AG08396 (cell line): ENCODE results near the gene APC2.
A peak's percentile ranks its signal among the peaks of the same experiment; 100 is the strongest.
"Not testable (repeated sequence)": the region's sequence is repeated elsewhere in the genome, so short reads cannot be mapped to it uniquely, and the experiment has no call there.

Experiments used
- DNase-seq: peaks from one replicate; pipeline ENCODE4 v3.0.0; 2012; ENCODE audit warnings: low spot score, mixed read lengths

The APC2 gene

GRCh38 chr19:1495799-1496713, 46.1 kb downstream of the APC2 start:
- DNase-seq, result no peak

GRCh38 chr19:1496714-1497577, 47.0 kb downstream of the APC2 start:
- DNase-seq, result no peak

- DNase-seq, result no peak
Measured at GRCh38 chr19:1497578-1498235, 47.8 kb downstream of the APC2 start.

- DNase-seq, result not testable (repeated sequence)
Measured at GRCh38 chr19:1499231-1499630, 49.3 kb downstream of the APC2 start.

- no peak for DNase-seq
Measured at GRCh38 chr19:1501200-1501595, 51.3 kb downstream of the APC2 start.

- no peak for DNase-seq
Measured at GRCh38 chr19:1502433-1503088, 52.6 kb downstream of the APC2 start.

GRCh38 chr19:1503089-1503924, 53.4 kb downstream of the APC2 start:
- peak; percentile 61 for DNase-seq

- DNase-seq, result no peak
Measured at GRCh38 chr19:1503925-1504773, 54.2 kb downstream of the APC2 start.

- no peak for DNase-seq
Measured at GRCh38 chr19:1505012-1505411, 55.1 kb downstream of the APC2 start.

- DNase-seq, result no peak
Measured at GRCh38 chr19:1505991-1506881, 56.3 kb downstream of the APC2 start.

- DNase-seq, result no peak
Measured at GRCh38 chr19:1507192-1507660, 57.3 kb downstream of the APC2 start.

- peak; percentile 100 for DNase-seq
Measured at GRCh38 chr19:1507763-1508506, 58.0 kb downstream of the APC2 start.

GRCh38 chr19:1508507-1508856, 58.6 kb downstream of the APC2 start:
- no peak for DNase-seq

GRCh38 chr19:1509602-1510441, 59.9 kb downstream of the APC2 start:
- DNase-seq, result no peak

- DNase-seq, result no peak
Measured at GRCh38 chr19:1510442-1510806, 60.5 kb downstream of the APC2 start.

GRCh38 chr19:1510807-1511206, 60.9 kb downstream of the APC2 start:
- DNase-seq, result no peak
